Psoas muscle (tissue), 8 donors: ENCODE measurements around the gene KLHL2. TPM values are rescaled to one million over a fixed set of nuclear protein-coding genes. Genes with fewer than 3 reads are reported as not detected.

ENCODE experiments used
- ATAC-seq, 4 donors: fragments of 200-7000 bp; cut with Tn5 transposase; one replicate each; pipeline ENCODE4 v1.9.1; 2020; ENCODE audit warnings: moderate library complexity in 3 of 4, mild to moderate bottlenecking in 2 of 4
- DNase-seq, 2 donors: peaks; one replicate each; pipeline ENCODE4 v3.0.0-alpha.2; 2020
- H3K27ac ChIP-seq: fragments of 200-600 bp; one replicate; pipeline ENCODE4 v1.8.0; 2022
- H3K27me3 ChIP-seq, 3 donors: fragments of 200-600 bp in 1 of 3; one replicate each; pipeline versions ENCODE4 v1.6.1 to v1.8.0; 2013 to 2022; ENCODE audit warnings: low read length in 2 of 3, mild to moderate bottlenecking in 2 of 3, moderate library complexity in 1 of 3; ENCODE audit not compliant: insufficient read depth in 3 of 3
- H3K36me3 ChIP-seq, 2 donors: fragments of 200-600 bp in 1 of 2; one replicate each; pipeline versions ENCODE4 v1.6.1 to v1.8.0; 2013 to 2022; ENCODE audit warnings: low read depth in 1 of 2, mild to moderate bottlenecking in 1 of 2, moderate library complexity in 1 of 2; ENCODE audit not compliant: insufficient read depth in 1 of 2
- H3K4me1 ChIP-seq: fragments of 200-600 bp; one replicate; pipeline ENCODE4 v1.8.0; 2022
- H3K4me3 ChIP-seq: fragments of 200-600 bp; one replicate; pipeline ENCODE4 v1.8.0; 2022; ENCODE audit warnings: mild to moderate bottlenecking
- H3K9me3 ChIP-seq: fragments of 200-600 bp; one replicate; pipeline ENCODE4 v1.8.0; 2022
- CTCF ChIP-seq: fragments of 200-600 bp; IDR thresholded peaks from one replicate; pipeline ENCODE4 v1.8.0; 2022; ENCODE audit warnings: antibody characterized with exemption
- WGBS, 3 donors: extraction: QIAGEN DNeasy Blood & Tissue Kit; methylation state at CpG; one replicate each; pipeline versions ENCODE4 v1.1.6 to v1.1.7; 2013; 5-methylcytosine and 5-hydroxymethylcytosine counted together
- intact Hi-C, 2 donors: fragments of 100-400 bp; cut with DNase I; formaldehyde crosslinking; loops; one replicate each; pipeline versions ENCODE4 v1.11.0 to v1.14.2; 2022
- polyA plus RNA-seq, 3 donors: library from polyadenylated mRNA; stranded (reverse); fragments of 200-250 nt; gene quantifications; one replicate each; pipeline ENCODE4 v1.2.3, GENCODE V29; 2013
- total RNA-seq, 4 donors: library from RNA; stranded (reverse); fragmentation: NEBNext Ultra II Directional in 2 of 4; extraction: Animal tissue kit (Norgen Biotek cat#: 25700) in 2 of 4; gene quantifications; one replicate each; pipeline versions ENCODE4 v1.2.1 to v1.2.4, GENCODE V29; 2021 to 2023
- donor health status: healthy with polysubstance abuse.
- donor health status: DM: no; HTN: no; CAD: no; lungs with moderate emphysema.
- donor health status: Bipolar disorder and iron deficiency.
- donor health status: healthy.
- donor health status: DM: yes; HTN: yes; CAD: no.
- donor health status: DM: no; HTN: no; CAD: no.
- donor health status: DM: no; HTN: no; CAD: no.
- donor health status: DM: yes; HTN: yes; CAD: no.

The KLHL2 gene
- total and polyA plus RNA-seq, 7 donors: 3.1 to 7.8 (median 4.5) TPM

GRCh38 chr4:165192500-165192898 is 14.9 kb upstream of the KLHL2 start:
- Histone ChIP-seq H3K4me3 (no peak overlapping the region), H3K9me3 (no peaks in the 10 kb centered on the region), H3K27me3 (no peaks in the 10 kb centered on the region), H3K27ac (no peak overlapping the region), H3K4me1 (no peaks in the 10 kb centered on the region), H3K36me3 (no peaks in the 10 kb centered on the region)
- intact Hi-C loops: no loop called here
- WGBS, 3 donors: 80 to 88% (median 83%) methylated on average over 1 of the region's 1 CpG
- ATAC-seq (no peak), DNase-seq (no peak)
- no peak for TF ChIP-seq CTCF

GRCh38 chr4:165192956-165193355 is 14.4 kb upstream of the KLHL2 start:
- no peaks in the 10 kb centered on the region for H3K4me1 ChIP-seq
- DNase-seq: no peak
- intact Hi-C loops: no loop called here
- H3K36me3 ChIP-seq: no peaks in the 10 kb centered on the region
- 79 to 84% (median 83%) methylated on average over 4 of the region's 4 CpGs for WGBS, 3 donors
- H3K27ac ChIP-seq: no peak overlapping the region
- no peaks in the 10 kb centered on the region for H3K27me3 ChIP-seq
- ATAC-seq: no peak
- no peak for TF ChIP-seq CTCF
- H3K9me3 ChIP-seq: no peaks in the 10 kb centered on the region
- no peak overlapping the region for H3K4me3 ChIP-seq

- TF ChIP-seq CTCF: no peak
- no peak for DNase-seq
- H3K4me1 ChIP-seq: no peaks in the 10 kb centered on the region
- H3K27ac ChIP-seq: no peak overlapping the region
- no peak overlapping the region for H3K4me3 ChIP-seq
- no peaks in the 10 kb centered on the region for H3K36me3 ChIP-seq
- no peaks in the 10 kb centered on the region for H3K27me3 ChIP-seq
- WGBS, 3 donors: 73 to 100% (median 78%) methylated on average over 1 of the region's 1 CpG
- intact Hi-C loops: no loop called here
- no peak for ATAC-seq
- H3K9me3 ChIP-seq: no peaks in the 10 kb centered on the region
These were observed 13.0 kb upstream of the KLHL2 start for GRCh38 chr4:165194368-165194767.

GRCh38 chr4:165198329-165198728 is 9.0 kb upstream of the KLHL2 start:
- no peaks in the 10 kb centered on the region for H3K4me1 ChIP-seq
- no peaks in the 10 kb centered on the region for H3K36me3 ChIP-seq
- ATAC-seq: no peak
- H3K9me3 ChIP-seq: no peaks in the 10 kb centered on the region
- no peak for TF ChIP-seq CTCF
- H3K4me3 ChIP-seq: no peak overlapping the region
- 80 to 88% (median 82%) methylated on average over 1 of the region's 1 CpG for WGBS, 3 donors
- no peak for DNase-seq
- H3K27ac ChIP-seq: no peak overlapping the region
- H3K27me3 ChIP-seq: no peaks in the 10 kb centered on the region
- intact Hi-C loops: no loop called here

- intact Hi-C loops: no loop called here
- no peaks in the 10 kb centered on the region for H3K36me3 ChIP-seq
- no peaks in the 10 kb centered on the region for H3K4me1 ChIP-seq
- no peak for ATAC-seq
- no peaks in the 10 kb centered on the region for H3K27me3 ChIP-seq
- no peaks in the 10 kb centered on the region for H3K9me3 ChIP-seq
- DNase-seq: no peak
- H3K27ac ChIP-seq: no peak overlapping the region
- no peak for TF ChIP-seq CTCF
- no peak overlapping the region for H3K4me3 ChIP-seq
These were observed 8.1 kb upstream of the KLHL2 start for GRCh38 chr4:165199286-165199685.
